Measurements from ENCODE around the gene CHAC1. TPM values are rescaled to one million over a fixed set of nuclear protein-coding genes. Genes with fewer than 3 reads are reported as not detected.
"Not testable (repeated sequence)": the region's sequence is repeated elsewhere in the genome, so short reads cannot be mapped to it uniquely, and the experiment has no call there.

The CHAC1 gene
- total RNA-seq, 1 donor from 2014 or later, result 2.4 TPM

DNA sequence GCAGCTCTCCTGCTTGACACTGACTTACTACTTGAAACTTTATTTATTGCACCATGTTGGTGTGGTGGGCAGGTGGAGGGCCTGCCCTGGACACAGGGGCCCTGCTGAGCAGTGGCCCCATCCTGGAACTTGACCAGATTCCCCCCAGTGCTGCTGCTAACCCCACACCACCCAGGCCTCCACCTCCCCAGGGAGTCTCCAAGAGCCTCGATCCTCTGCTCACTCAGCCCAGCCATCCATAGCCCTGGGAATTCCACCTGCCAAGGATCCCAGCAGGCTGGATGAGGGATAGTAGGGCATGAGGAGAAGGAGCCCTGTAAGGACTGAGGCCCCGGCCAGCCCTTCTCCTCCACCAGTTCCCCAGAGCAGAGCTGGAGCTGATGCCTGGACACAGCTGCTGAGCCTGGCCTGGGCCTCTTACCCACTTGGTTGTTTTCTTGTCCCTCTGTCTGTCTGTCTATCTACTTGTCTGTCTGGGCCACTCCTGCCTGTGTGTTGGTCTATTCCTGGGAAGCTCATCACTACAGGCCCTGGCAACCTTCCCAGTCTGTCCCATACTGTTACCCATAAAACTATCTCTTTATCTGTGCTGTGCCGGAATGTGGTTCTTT lies 2.8 kb downstream of the CHAC1 start:
- no peak for DNase-seq (ENCODE audit: low spot score)

GRCh38 chr15:40956541-40956982 lies 3.3 kb downstream of the CHAC1 start:
- no peak for DNase-seq (ENCODE audit: low spot score)

- no peak for DNase-seq (ENCODE audit: low spot score)
Measured at GRCh38 chr15:40957041-40957555, 3.8 kb downstream of the CHAC1 start.

- DNase-seq (ENCODE audit: low spot score), result no peak
Measured at GRCh38 chr15:40957581-40958051, 4.3 kb downstream of the CHAC1 start.

DNA sequence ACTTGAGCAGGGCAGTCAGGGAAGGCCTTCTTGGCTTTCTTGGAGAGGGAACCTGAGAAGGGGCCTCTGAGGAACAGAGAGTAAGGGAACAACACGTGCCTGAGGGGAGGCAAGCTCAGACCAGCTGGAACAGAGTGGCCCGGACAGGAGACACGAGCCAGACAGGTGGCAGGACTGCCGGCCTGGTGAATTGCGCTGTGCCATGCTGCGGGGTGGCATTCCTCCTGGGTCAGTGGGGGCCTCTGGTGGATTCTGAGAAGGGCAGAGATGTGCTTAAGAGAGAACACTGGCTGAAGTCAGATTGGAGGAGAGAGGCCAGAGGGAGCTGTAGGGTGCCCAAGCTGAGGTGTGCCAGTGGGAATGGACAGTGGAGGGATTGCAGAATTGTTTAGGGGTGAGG lies 4.9 kb downstream of the CHAC1 start:
- DNase-seq (ENCODE audit: low spot score), result no peak

DNA sequence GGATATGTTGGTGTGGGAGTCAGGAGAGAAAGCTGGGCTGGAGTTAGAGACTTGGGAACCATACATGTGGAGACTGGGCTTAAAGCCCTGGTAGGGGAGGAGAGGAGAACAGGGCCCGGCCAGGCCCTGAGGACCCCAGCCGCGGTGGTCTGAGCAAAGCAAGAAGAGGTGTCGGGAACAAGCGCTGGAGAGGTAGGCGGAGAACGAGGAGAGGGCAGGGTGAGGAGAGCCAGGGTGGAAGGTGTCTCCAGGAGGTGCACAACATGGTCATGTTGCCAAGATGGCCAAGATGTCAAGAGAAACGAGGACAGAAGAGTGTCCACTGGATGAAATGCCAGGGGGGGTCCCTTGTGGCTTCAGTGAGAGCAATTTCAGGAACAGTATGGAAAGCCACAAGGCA lies 5.5 kb downstream of the CHAC1 start:
- no peak for DNase-seq (ENCODE audit: low spot score)

- no peak for DNase-seq (ENCODE audit: low spot score)
Measured at GRCh38 chr15:40959331-40960141, 6.3 kb downstream of the CHAC1 start.

GRCh38 chr15:40960151-40960885 lies 7.0 kb downstream of the CHAC1 start:
- peak; percentile 72 for DNase-seq (ENCODE audit: low spot score)

- peak; percentile 73 for DNase-seq (ENCODE audit: low spot score)
Measured at GRCh38 chr15:40960925-40961324, 7.7 kb downstream of the CHAC1 start.

- DNase-seq (ENCODE audit: low spot score), result peak; percentile 69
Measured at GRCh38 chr15:40961740-40962139, 8.5 kb downstream of the CHAC1 start.

GRCh38 chr15:40962317-40962716 lies 9.0 kb downstream of the CHAC1 start:
- not testable (repeated sequence) for DNase-seq (ENCODE audit: low spot score)

DNA sequence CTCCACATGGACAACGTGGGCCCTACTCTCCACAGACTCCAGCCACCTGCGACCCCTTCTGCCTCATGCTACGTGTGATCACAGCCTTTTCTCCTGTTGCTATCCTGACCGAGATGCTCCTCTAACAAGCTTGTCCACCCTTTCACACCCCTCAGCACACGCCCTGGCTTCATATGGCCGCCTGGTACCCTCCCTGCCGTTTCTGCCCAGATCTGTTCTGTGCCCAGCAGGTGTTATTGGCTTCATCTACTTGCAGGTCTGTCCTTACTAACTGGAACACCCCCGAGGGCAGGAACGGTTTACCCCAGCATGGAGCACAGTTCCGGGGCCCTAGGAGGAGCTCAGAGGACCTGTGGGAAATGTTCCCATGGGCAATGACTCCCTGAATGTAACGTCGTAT lies 9.9 kb downstream of the CHAC1 start:
- peak; percentile 57 for DNase-seq (ENCODE audit: low spot score)

GRCh38 chr15:40964006-40964405 lies 10.7 kb downstream of the CHAC1 start:
- DNase-seq (ENCODE audit: low spot score), result peak; percentile 65

DNA sequence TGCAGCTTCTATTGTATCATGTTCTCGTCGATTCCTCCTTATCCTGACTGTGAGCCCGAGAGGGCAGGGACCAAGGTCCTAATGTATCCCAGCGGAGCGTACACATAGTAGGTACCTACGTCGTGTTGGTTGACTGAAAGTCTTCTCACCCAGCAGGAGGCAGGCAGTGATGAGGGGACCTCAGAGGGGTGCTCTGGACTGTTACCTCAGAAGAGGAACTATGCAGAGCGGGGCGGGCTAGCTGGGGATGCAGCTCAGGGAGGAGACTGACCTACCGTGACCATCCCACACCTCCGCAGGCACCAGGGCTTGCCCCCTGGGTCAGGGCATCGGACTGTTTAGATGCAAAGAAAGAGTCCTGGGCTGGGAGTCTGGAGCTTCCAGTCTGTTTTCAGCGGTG lies 11.4 kb downstream of the CHAC1 start:
- DNase-seq (ENCODE audit: low spot score), result peak; percentile 57

DNA sequence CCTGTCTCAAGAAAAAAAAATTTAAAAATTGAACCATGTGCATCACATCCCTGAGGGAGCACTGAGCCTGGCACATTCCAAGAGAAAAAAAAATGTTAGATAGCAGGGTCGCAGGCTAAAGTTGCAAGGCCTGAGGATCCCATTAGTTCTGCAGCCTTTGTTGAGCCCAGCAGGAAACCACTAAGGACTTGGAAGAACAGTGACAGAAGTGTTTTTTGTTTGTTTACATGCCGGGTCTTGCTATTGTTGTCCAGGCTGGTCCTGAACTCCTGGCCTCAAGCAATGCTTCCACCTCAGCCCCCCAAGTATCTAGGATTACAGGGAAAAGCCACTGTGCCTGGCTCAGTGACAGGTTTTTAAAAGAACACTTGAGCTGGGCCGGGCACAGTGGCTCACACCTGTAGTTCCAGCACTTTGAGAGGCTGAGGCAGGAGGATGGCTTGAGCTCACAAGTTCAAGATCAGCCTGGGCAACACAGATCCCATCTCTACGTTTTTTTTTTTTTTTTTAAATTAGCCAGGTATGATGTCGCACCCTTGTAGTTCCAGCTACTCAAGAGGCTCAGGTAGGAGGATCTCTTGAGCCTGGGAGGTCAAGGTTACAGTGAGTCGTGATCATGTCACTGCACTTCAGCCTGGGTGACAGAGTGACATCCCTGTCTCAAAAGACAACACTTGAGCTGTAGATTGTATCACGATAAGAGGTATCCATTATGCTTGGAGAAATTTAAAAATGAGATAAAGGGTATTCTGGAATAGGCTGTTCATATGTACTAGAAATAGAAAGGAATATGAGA lies 15.2 kb downstream of the CHAC1 start:
- no peak for DNase-seq (ENCODE audit: low spot score)

DNA sequence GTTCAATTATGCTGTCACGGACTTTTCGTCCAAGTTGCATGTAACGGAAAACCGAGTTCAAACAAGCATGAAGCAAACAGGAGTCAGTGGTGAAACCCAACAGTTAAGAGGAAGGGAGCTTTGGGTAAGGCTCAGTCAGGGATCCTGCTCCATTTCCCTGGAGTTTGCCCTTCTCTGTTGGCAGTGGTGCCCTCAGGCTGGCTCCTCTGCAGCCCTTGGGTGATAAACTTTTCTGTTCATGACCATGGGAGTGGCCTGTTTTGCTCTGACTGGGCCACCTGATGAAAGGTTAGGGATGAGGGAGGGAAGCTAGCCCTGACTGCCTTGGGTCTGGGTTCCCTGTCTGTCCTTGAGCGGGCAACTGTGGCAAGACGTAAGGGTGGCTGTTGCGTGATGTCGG lies 16.1 kb downstream of the CHAC1 start:
- no peak for DNase-seq (ENCODE audit: low spot score)

- no peak for DNase-seq (ENCODE audit: low spot score)
Measured at GRCh38 chr15:40974879-40975278, 21.6 kb downstream of the CHAC1 start.

DNA sequence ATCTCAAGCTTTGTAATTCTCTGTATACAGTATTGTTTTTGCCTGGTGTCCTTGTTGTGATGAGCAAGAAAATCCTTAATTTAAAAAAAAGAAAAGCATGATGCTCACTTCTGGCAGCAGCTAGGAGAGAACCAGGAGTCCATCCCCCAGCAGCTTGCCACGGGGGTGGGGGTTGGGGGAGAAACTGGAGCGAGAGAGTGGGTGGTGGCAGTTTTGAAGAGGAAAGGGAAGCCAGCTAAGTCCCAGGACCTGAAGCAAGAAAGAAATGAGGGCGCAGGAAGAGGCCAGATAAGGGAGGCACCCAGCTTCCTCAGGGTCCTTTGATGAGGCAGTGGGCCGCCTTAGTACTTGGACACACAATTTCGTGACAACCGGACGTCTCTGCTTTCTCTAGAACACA lies 23.5 kb downstream of the CHAC1 start:
- no peak for DNase-seq (ENCODE audit: low spot score)

- DNase-seq (ENCODE audit: low spot score), result no peak
Measured at GRCh38 chr15:40978141-40978540, 24.9 kb downstream of the CHAC1 start.

GRCh38 chr15:40978562-40978961 lies 25.3 kb downstream of the CHAC1 start:
- no peak for DNase-seq (ENCODE audit: low spot score)

GRCh38 chr15:40981186-40981585 lies 27.9 kb downstream of the CHAC1 start:
- no peak for DNase-seq (ENCODE audit: low spot score)
